ENCODE results near the gene BACE2.
"Not testable (repeated sequence)": the region's sequence is repeated elsewhere in the genome, so short reads cannot be mapped to it uniquely, and the experiment has no call there.

Gene BACE2

GRCh38 chr21:41304068-41304720 lies 136.2 kb downstream of the BACE2 start:
- TF ChIP-seq, protein P1, sequence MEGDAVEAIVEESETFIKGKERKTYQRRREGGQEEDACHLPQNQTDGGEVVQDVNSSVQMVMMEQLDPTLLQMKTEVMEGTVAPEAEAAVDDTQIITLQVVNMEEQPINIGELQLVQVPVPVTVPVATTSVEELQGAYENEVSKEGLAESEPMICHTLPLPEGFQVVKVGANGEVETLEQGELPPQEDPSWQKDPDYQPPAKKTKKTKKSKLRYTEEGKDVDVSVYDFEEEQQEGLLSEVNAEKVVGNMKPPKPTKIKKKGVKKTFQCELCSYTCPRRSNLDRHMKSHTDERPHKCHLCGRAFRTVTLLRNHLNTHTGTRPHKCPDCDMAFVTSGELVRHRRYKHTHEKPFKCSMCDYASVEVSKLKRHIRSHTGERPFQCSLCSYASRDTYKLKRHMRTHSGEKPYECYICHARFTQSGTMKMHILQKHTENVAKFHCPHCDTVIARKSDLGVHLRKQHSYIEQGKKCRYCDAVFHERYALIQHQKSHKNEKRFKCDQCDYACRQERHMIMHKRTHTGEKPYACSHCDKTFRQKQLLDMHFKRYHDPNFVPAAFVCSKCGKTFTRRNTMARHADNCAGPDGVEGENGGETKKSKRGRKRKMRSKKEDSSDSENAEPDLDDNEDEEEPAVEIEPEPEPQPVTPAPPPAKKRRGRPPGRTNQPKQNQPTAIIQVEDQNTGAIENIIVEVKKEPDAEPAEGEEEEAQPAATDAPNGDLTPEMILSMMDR (IDR thresholded peaks at IDR 0.05; ENCODE audit: low read length, missing control alignments): no peak
- no peak for DNase-seq (ENCODE audit: low read depth)
- H3K4me3 ChIP-seq (replicated peaks; ENCODE audit: low read depth, low read length): no peak overlapping the region

GRCh38 chr21:41307219-41307618 lies 139.3 kb downstream of the BACE2 start:
- no peak overlapping the region for H3K4me3 ChIP-seq (replicated peaks; ENCODE audit: low read depth, low read length)
- TF ChIP-seq, protein P1 (IDR thresholded peaks at IDR 0.05; ENCODE audit: low read length, missing control alignments): no peak
- DNase-seq (ENCODE audit: low read depth): no peak

- not testable (repeated sequence) for H3K4me3 ChIP-seq (replicated peaks; ENCODE audit: low read depth, low read length); DNase-seq (ENCODE audit: low read depth)
These were observed 145.6 kb downstream of the BACE2 start for GRCh38 chr21:41313285-41314164.

DNA sequence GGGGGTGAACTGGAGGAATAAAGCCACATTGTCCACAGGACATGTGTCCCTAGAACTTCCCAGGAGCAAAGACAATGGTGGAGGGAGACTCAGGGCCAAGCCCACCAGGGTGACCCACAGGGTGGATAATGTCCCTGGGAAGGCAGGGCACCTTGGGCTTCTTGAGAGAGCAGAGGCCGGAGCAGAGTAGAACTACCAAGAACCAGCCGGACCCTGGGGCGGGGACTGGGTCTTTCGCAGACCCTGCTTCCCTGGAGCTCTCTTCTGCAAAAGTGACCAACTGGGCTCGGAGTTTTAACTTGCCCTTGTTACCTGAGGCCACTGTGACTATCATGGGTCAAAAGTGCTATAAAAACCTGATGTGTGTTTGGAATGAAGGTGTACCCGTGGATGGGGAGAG lies 147.8 kb downstream of the BACE2 start:
- H3K4me3 ChIP-seq (replicated peaks; ENCODE audit: low read depth, low read length): no peak overlapping the region
- no peak for DNase-seq (ENCODE audit: low read depth)
- TF ChIP-seq, protein P1 (IDR thresholded peaks at IDR 0.05; ENCODE audit: low read length, missing control alignments): no peak

DNA sequence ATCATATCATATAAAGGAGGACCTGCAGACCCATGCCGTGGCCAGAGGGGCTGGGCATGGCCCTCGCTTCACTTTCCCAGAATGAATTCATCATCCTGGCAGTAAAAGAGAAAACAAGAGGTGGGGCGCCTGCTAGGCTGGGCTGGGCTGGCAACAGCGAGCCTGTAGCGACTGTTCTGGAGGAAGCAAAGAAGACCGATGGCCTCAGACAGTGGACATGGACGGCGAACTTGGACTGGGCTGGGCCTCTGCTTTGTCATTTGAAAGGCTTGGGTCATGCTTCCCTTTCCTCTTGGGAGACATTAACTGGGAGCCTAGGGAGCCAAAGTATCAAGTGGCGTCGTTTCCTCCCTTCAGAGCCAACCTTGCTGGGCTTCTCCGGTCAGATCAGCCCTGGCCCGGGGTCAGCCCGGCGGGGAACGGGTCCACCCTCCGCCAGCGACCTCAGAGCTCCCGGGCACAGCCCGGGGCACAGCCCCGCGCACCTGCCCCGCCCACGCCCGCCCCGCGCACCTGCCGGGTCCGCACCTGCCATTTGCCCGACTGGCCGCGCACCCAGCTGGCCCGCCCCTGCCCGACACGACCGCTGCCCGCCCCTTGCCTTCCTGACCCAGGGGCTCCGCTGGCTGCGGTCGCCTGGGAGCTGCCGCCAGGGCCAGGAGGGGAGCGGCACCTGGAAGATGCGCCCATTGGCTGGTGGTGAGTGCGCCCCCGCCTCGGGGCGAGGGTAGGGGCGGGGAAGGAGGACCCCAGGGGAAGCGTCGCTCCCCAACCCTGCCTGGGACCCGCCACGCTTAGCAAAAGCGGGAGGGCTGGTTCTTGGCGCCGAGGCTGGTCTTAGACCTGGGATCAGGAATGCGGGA lies 148.5 kb downstream of the BACE2 start, which contains the start of gene FAM3B:
TSS of gene FAM3B (plus strand) at position 602 of the 863 bp plus-strand sequence. CDS start at position 681, 79 bp downstream.
- no peak within 1 kb of the TSS for H3K4me3 ChIP-seq (replicated peaks; ENCODE audit: low read depth, low read length)
- DNase-seq (ENCODE audit: low read depth): no peak
- TF ChIP-seq, protein P1 (IDR thresholded peaks at IDR 0.05; ENCODE audit: low read length, missing control alignments): no peak

- no peak overlapping the region for H3K4me3 ChIP-seq (replicated peaks; ENCODE audit: low read depth, low read length)
These were observed 149.1 kb downstream of the BACE2 start for GRCh38 chr21:41317063-41317392.

More at GRCh38 chr21:41317063-41317392, 149.1 kb downstream of the BACE2 start:
- TF ChIP-seq, protein P1 (IDR thresholded peaks at IDR 0.05; ENCODE audit: low read length, missing control alignments): no peak
- no peak for DNase-seq (ENCODE audit: low read depth)

Data from fibroblast of pulmonary artery (primary cell).